GM12878 (cell line): ENCODE measurements around the gene CNTNAP5. TPM values are rescaled to one million over a fixed set of nuclear protein-coding genes. Genes with fewer than 3 reads are reported as not detected.

Experiments used
- ATAC-seq: fragments of 200-7000 bp; cut with Tn5 transposase; 3 replicates; pipeline ENCODE4 v1.9.1; 2020; ENCODE audit warnings: mild to moderate bottlenecking, moderate library complexity
- BruUV-seq: library from RNA; stranded (reverse); fragments of 400-500 nt; replicated peaks from 2 replicates; lab custom pipeline; 2021; lab: Mats Ljungman, UMichigan
- CTCF ChIA-PET: fragments of 300-600 bp; sonication (Branson Sonifier 250); formaldehyde crosslinking; extraction: SDS; loops from one replicate; lab custom pipeline; 2021; ENCODE audit warnings: inconsistent platforms; lab: Yijun Ruan, JAX
- POLR2A ChIA-PET: fragments of 350-600 bp; formaldehyde crosslinking; extraction: SDS; loops from one replicate; lab custom pipeline; 2021; ENCODE audit warnings: inconsistent platforms; lab: Charles Lee
- RAD21 ChIA-PET: fragments of 300-600 bp; sonication (Branson Sonifier 250); formaldehyde crosslinking; loops from one replicate; lab custom pipeline; 2023; ENCODE audit warnings: antibody characterized with exemption; ENCODE audit not compliant: unreplicated experiment; lab: Charles Lee
- SMC1A ChIA-PET: fragments of 300-600 bp; sonication (Branson Sonifier 250); formaldehyde crosslinking; loops from one replicate; lab custom pipeline; 2023; ENCODE audit not compliant: unreplicated experiment, uncharacterized antibody; lab: Charles Lee
- DNase-seq: peaks from one replicate; pipeline ENCODE4 v3.0.0-alpha.2; 2011; ENCODE audit warnings: low read depth, low spot score
- FAIRE-seq: peaks from 3 replicates; lab custom pipeline; 2011; peaks lifted over from hg19 to GRCh38; lab: Jason Lieb, UNC
- H2AFZ ChIP-seq: 2 replicates; pipeline ENCODE4 v1.6.0; 2011; ENCODE audit warnings: low read depth, low read length, control low read depth; ENCODE audit not compliant: control insufficient read depth
- H3K27ac ChIP-seq: 2 replicates; pipeline ENCODE4 v1.5.1; 2011; ENCODE audit warnings: control low read depth; ENCODE audit not compliant: control insufficient read depth, insufficient read depth
- H3K27me3 ChIP-seq, 2 experiments: replicated peaks in 1 of 2; 2 replicates each; pipeline versions ENCODE4 v1.6.0 to v1.6.1; 2011; ENCODE audit warnings: low read length in 1 of 2; ENCODE audit not compliant: control insufficient read depth in 2 of 2, insufficient read depth in 2 of 2
- H3K36me3 ChIP-seq, 2 experiments: 2 replicates each; pipeline ENCODE4 v1.5.1; 2011; ENCODE audit warnings: low read length in 1 of 2; ENCODE audit not compliant: control insufficient read depth in 2 of 2, insufficient read depth in 2 of 2
- H3K4me1 ChIP-seq: 2 replicates; pipeline ENCODE4 v1.6.1; 2011; ENCODE audit warnings: mild to moderate bottlenecking, low read length, moderate library complexity, mixed read lengths; ENCODE audit not compliant: control insufficient read depth, insufficient read depth
- H3K4me2 ChIP-seq: 2 replicates; pipeline ENCODE4 v1.6.0; 2011; ENCODE audit warnings: control low read depth; ENCODE audit not compliant: control insufficient read depth, insufficient read depth
- H3K4me3 ChIP-seq: fragments of 200-600 bp; sonication (generic); 2 replicates; pipeline ENCODE4 v1.5.1; 2016
- H3K79me2 ChIP-seq: 2 replicates; pipeline ENCODE4 v1.6.0; 2011; ENCODE audit warnings: low read length; ENCODE audit not compliant: control insufficient read depth, insufficient read depth
- H3K9ac ChIP-seq: 2 replicates; pipeline ENCODE4 v1.8.0; 2011; ENCODE audit warnings: low read length, control low read depth, mixed read lengths; ENCODE audit not compliant: control insufficient read depth, insufficient read depth
- H3K9me3 ChIP-seq: replicated peaks from 3 replicates; pipeline ENCODE4 v1.5.1; 2011; ENCODE audit warnings: mild to moderate bottlenecking, low read length; ENCODE audit not compliant: control insufficient read depth, insufficient read depth
- H4K20me1 ChIP-seq: 2 replicates; pipeline ENCODE4 v1.6.0; 2011; ENCODE audit not compliant: control insufficient read depth, insufficient read depth
- BACH1 ChIP-seq: fragments of 450-650 bp; IDR thresholded peaks from 2 replicates; pipeline ENCODE4 v1.6.1; 2017; ENCODE audit warnings: mild to moderate bottlenecking, borderline replicate concordance
- BCLAF1 ChIP-seq: fragments of 450-650 bp; IDR thresholded peaks from 2 replicates; pipeline ENCODE4 v1.6.1; 2017; ENCODE audit warnings: antibody characterized with exemption, mild to moderate bottlenecking, moderate library complexity
- CTCF ChIP-seq, 3 experiments: IDR thresholded peaks in 2 of 3; conservative IDR thresholded peaks in 1 of 3; 2 replicates each; pipeline ENCODE4 v1.5.1; 2011; ENCODE audit warnings: low read depth in 3 of 3, low read length in 3 of 3, mild to moderate bottlenecking in 3 of 3, control low read depth in 2 of 3, moderate library complexity in 2 of 3, inconsistent platforms in 1 of 3, mixed read lengths in 1 of 3; ENCODE audit not compliant: control insufficient read depth in 2 of 3, insufficient read depth in 1 of 3; ENCODE audit errors: extremely low read depth in 1 of 3
- KDM1A ChIP-seq: fragments of 200-600 bp; sonication (generic); IDR thresholded peaks from 2 replicates; pipeline ENCODE4 v1.6.1; 2016; ENCODE audit warnings: borderline replicate concordance
- RAD21 ChIP-seq: IDR thresholded peaks from 2 replicates; pipeline ENCODE4 v1.6.1; 2011; ENCODE audit warnings: mild to moderate bottlenecking, low read depth, low read length, moderate library complexity; ENCODE audit not compliant: insufficient read depth
- SREBF1 ChIP-seq: IDR thresholded peaks from 2 replicates; pipeline ENCODE4 v1.6.1; 2012; ENCODE audit warnings: mild to moderate bottlenecking, low read length
- ZNF592 ChIP-seq: fragments of 450-650 bp; IDR thresholded peaks from 2 replicates; pipeline ENCODE4 v1.6.1; 2017; ENCODE audit warnings: mild to moderate bottlenecking, moderate library complexity
- ZZZ3 ChIP-seq: IDR thresholded peaks from 2 replicates; pipeline ENCODE4 v1.6.1; 2011; ENCODE audit warnings: low read depth; ENCODE audit not compliant: control insufficient read depth, insufficient read length
- WGBS: methylation state at CpG from one replicate; pipeline ENCODE4 v1.1.6; 2016; ENCODE audit warnings: low lambda C conversion rate; ENCODE audit not compliant: insufficient replicate concordance, insufficient coverage; ENCODE audit errors: missing lambda C conversion rate; 5-methylcytosine and 5-hydroxymethylcytosine counted together
- in situ Hi-C: fragments of 300-500 bp; cut with MboI; formaldehyde crosslinking; loops from 9 replicates; pipeline ENCODE4 v1.14.3; 2018; ENCODE audit warnings: mixed read lengths
- intact Hi-C: fragments of 100-400 bp; cut with micrococcal nuclease; formaldehyde crosslinking; loops from one replicate; pipeline ENCODE4 v1.14.2; 2022; ENCODE audit not compliant: unreplicated experiment
- polyA plus RNA-seq, 11 experiments: library from polyadenylated mRNA; depleted of rRNA in 4 of 11; unstranded in 6 of 11; stranded (reverse) in 5 of 11; fragments of >200 nt; fragmentation: Nextera tagmentation in 4 of 11; fragmentation: Illumina TruSeq in 1 of 11; extraction: Ambion mirVana in 4 of 11; extraction: Trizol in 1 of 11; gene quantifications; 1 replicate in 1 of 11; 2 replicates in 10 of 11; pipeline versions ENCODE4 v1.2.1 to v1.2.3, GENCODE V29; 2011 to 2016; ENCODE audit warnings: inconsistent platforms in 2 of 11, missing spikeins in 2 of 11, low read depth in 1 of 11
- total RNA-seq, 4 experiments: library from RNA; depleted of rRNA in 3 of 4; stranded (reverse); fragments of >200 nt in 3 of 4; fragmentation: Illumina TruSeq in 1 of 4; extraction: Trizol in 1 of 4; gene quantifications; 2 replicates each; pipeline versions ENCODE4 v1.2.1 to v1.2.3, GENCODE V29; 2013 to 2021
- TF ChIP-seq, protein P1 (sequence below): fragments of 150-350 bp; IDR thresholded peaks from 2 replicates; pipeline ENCODE4 v1.6.1; 2016; ENCODE audit warnings: low read depth, low read length

The CNTNAP5 gene
- total and polyA plus RNA-seq, 10 of the 15 experiments (the other 5 are each of a cell fraction or from before 2014, with no cell fraction given): not detected

DNA sequence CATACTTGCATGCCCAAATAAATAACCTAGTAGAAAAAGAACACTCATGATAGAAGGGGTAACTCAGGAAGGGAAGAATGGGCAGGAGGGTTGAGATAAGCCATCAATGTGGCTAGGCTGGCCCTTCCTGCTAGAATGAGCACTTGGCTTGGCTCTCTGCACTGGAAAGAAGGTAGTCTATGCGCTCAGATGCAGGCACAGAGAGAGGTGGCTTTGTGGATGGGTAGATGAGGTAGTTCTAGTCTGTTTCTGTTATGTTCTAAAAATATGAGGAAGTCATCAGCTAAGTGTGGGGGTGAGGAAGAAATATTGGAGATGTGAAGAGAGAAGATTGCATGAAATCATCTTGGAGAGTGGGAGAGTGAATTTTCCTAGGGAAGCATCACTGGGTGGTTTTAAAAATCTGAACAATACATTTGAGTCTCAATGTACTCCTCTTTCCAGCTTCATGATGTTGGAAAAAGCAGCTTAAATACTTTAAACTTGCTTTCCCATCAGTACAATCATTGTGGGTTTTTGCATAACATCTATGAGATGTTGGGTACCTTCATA, 357.1 kb downstream of the CNTNAP5 start:
- in situ Hi-C loops: no loop called here
- Histone ChIP-seq H3K4me2 (no peak overlapping the region), H4K20me1 (no peaks in the 10 kb centered on the region), H2AFZ (no peak overlapping the region), H3K4me1 (no peaks in the 10 kb centered on the region), H3K27ac (no peak overlapping the region), H3K9ac (no peak overlapping the region), H3K36me3 (no peaks in the 10 kb centered on the region), H3K27me3 (no peaks in the 10 kb centered on the region), H3K9me3 (no peaks in the 10 kb centered on the region), H3K4me3 (no peak overlapping the region), H3K79me2 (no peaks in the 10 kb centered on the region)
- FAIRE-seq: no peak
- WGBS: 8% methylated on average over 1 of the region's 1 CpG
- intact Hi-C loops: no loop called here
- DNase-seq: no peak
- no peak for ATAC-seq
- ChIA-PET RAD21 (no interaction called here), SMC1A (no interaction called here), POLR2A (no interaction called here), CTCF (no interaction called here)
- BruUV-seq: no TSS peak
- TF ChIP-seq BCLAF1: no peak
- TF ChIP-seq ZZZ3: no peak
- no peak for TF ChIP-seq RAD21
- TF ChIP-seq, protein P1, sequence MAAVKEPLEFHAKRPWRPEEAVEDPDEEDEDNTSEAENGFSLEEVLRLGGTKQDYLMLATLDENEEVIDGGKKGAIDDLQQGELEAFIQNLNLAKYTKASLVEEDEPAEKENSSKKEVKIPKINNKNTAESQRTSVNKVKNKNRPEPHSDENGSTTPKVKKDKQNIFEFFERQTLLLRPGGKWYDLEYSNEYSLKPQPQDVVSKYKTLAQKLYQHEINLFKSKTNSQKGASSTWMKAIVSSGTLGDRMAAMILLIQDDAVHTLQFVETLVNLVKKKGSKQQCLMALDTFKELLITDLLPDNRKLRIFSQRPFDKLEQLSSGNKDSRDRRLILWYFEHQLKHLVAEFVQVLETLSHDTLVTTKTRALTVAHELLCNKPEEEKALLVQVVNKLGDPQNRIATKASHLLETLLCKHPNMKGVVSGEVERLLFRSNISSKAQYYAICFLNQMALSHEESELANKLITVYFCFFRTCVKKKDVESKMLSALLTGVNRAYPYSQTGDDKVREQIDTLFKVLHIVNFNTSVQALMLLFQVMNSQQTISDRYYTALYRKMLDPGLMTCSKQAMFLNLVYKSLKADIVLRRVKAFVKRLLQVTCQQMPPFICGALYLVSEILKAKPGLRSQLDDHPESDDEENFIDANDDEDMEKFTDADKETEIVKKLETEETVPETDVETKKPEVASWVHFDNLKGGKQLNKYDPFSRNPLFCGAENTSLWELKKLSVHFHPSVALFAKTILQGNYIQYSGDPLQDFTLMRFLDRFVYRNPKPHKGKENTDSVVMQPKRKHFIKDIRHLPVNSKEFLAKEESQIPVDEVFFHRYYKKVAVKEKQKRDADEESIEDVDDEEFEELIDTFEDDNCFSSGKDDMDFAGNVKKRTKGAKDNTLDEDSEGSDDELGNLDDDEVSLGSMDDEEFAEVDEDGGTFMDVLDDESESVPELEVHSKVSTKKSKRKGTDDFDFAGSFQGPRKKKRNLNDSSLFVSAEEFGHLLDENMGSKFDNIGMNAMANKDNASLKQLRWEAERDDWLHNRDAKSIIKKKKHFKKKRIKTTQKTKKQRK: no peak
- no peak for TF ChIP-seq KDM1A
- TF ChIP-seq BACH1: no peak
- TF ChIP-seq CTCF (IDR thresholded peaks at IDR 0.05 in 2 of 3, conservative IDR thresholded peaks at IDR 0.05 in 1 of 3; ENCODE audit: control insufficient read depth in 2 of 3, extremely low read depth in 1 of 3, insufficient read depth in 1 of 3, low read depth in 3 of 3, low read length in 3 of 3): no peak
- no peak for TF ChIP-seq ZNF592
- TF ChIP-seq SREBF1: no peak
